ENCODE data around the gene PPIB.

- no peak for TF ChIP-seq FOXK2 (IDR thresholded peaks at IDR 0.05)
- TF ChIP-seq FOXM1 (IDR thresholded peaks at IDR 0.05; ENCODE audit: borderline replicate concordance) = no peak
Measured at GRCh38 chr15:64137226-64137833, 25.5 kb downstream of the PPIB start.
